ENCODE measurements around the gene INTU.

- TF ChIP-seq ZNF280D (tag by site-specific recombination; IDR thresholded peaks at IDR 0.05) (no peak), ZBTB48 (tag by site-specific recombination; IDR thresholded peaks at IDR 0.05) (no peak), ZBTB11 (tag by site-specific recombination; conservative IDR thresholded peaks at IDR 0.05; ENCODE audit: low read depth) (no peak), YY1 (tag by site-specific recombination; IDR thresholded peaks at IDR 0.05) (no peak), CTCF (tag by site-specific recombination; IDR thresholded peaks at IDR 0.05) (no peak)
These were observed 126.6 kb downstream of the INTU start for GRCh38 chr4:127759228-127759820.

Data from HEK293 (cell line).